Measurements from ENCODE around the gene STPG4. TPM values are rescaled to one million over a fixed set of nuclear protein-coding genes. Genes with fewer than 3 reads are reported as not detected.

Gene STPG4
- total RNA-seq, 1 experiment from 2014 or later = not detected

- Histone ChIP-seq H3K9ac (ENCODE audit: low read length) (no peak overlapping the region), H3K9me3 (ENCODE audit: low read length) (no peaks in the 10 kb centered on the region), H3K79me2 (ENCODE audit: low read length) (no peaks in the 10 kb centered on the region), H3K4me1 (ENCODE audit: low read length) (no peaks in the 10 kb centered on the region), H3K36me3 (ENCODE audit: insufficient read depth, low read length) (peaks cover 18% of the 10 kb centered on the region; the same call in 1 of the 2 replicates), H2AFZ (ENCODE audit: low read length) (no peak overlapping the region), H3K27me3 (ENCODE audit: low read length) (no peaks in the 10 kb centered on the region), H4K20me1 (ENCODE audit: insufficient read depth, low read depth, low read length) (peaks cover 11% of the 10 kb centered on the region), H3K9me2 (replicated peaks; ENCODE audit: insufficient read depth, low read length) (no peaks in the 10 kb centered on the region), H3K4me2 (ENCODE audit: low read depth, low read length, poor library complexity, severe bottlenecking) (no peak overlapping the region), H3K27ac (ENCODE audit: low read length) (no peak overlapping the region), H3K4me3 (ENCODE audit: low read length) (no peak overlapping the region)
- DNase-seq = no peak
Measured at GRCh38 chr2:47038656-47039488, 116.2 kb downstream of the STPG4 start.

GRCh38 chr2:47037678-47038077 lies 117.4 kb downstream of the STPG4 start:
- H3K9ac ChIP-seq (ENCODE audit: low read length) = no peak overlapping the region

More at GRCh38 chr2:47037678-47038077, 117.4 kb downstream of the STPG4 start:
- Histone ChIP-seq H2AFZ (ENCODE audit: low read length) (no peak overlapping the region), H3K79me2 (ENCODE audit: low read length) (no peaks in the 10 kb centered on the region), H3K4me1 (ENCODE audit: low read length) (no peaks in the 10 kb centered on the region), H3K27ac (ENCODE audit: low read length) (no peak overlapping the region), H4K20me1 (ENCODE audit: insufficient read depth, low read depth, low read length) (peaks cover 11% of the 10 kb centered on the region), H3K27me3 (ENCODE audit: low read length) (no peaks in the 10 kb centered on the region), H3K36me3 (ENCODE audit: insufficient read depth, low read length) (peaks cover 27% of the 10 kb centered on the region; the same call in 1 of the 2 replicates), H3K9me2 (replicated peaks; ENCODE audit: insufficient read depth, low read length) (no peaks in the 10 kb centered on the region), H3K9me3 (ENCODE audit: low read length) (no peaks in the 10 kb centered on the region), H3K4me3 (ENCODE audit: low read length) (no peak overlapping the region), H3K4me2 (ENCODE audit: low read depth, low read length, poor library complexity, severe bottlenecking) (no peak overlapping the region)
- DNase-seq = no peak

Other genes starting within 250 kb of the STPG4 start
- gene MCFD2, start 239.5 kb downstream of the STPG4 start, total RNA-seq (2014; rRNA removed; shearing (Covaris generic); ENCODE audit: low replicate concordance) = 37.8 and 47.6 TPM in 2 replicates
- gene TTC7A, start 214.1 kb downstream of the STPG4 start, total RNA-seq (2014; rRNA removed; shearing (Covaris generic); ENCODE audit: low replicate concordance) = 53.7 and 54.6 TPM in 2 replicates
- gene CALM2, start 21.2 kb upstream of the STPG4 start, total RNA-seq (2014; rRNA removed; shearing (Covaris generic); ENCODE audit: low replicate concordance) = 240 and 403 TPM in 2 replicates
- not detected in 2 replicates for gene EPCAM, start 214.0 kb upstream of the STPG4 start, total RNA-seq (2014; rRNA removed; shearing (Covaris generic); ENCODE audit: low replicate concordance)
- gene MSH2, start 247.8 kb upstream of the STPG4 start, total RNA-seq (2014; rRNA removed; shearing (Covaris generic); ENCODE audit: low replicate concordance) = 28.4 and 38.7 TPM in 2 replicates